Activated CD4-positive, alpha-beta T cell treated with anti-CD3 and anti-CD28 coated beads, Interleukin-2, amount 50 U/mL, for 48 hours (primary cell): Measurements from ENCODE around the gene ACTC1.

Experiments
- DNase-seq, 2 experiments: peaks; one replicate each; pipeline ENCODE4 v3.0.0-alpha.2; 2020

ACTC1 gene

GRCh38 chr15:34799149-34800101, 4.1 kb upstream of the ACTC1 start:
- DNase-seq = no peak

- no peak for DNase-seq
Measured at GRCh38 chr15:34796847-34797435, 1.6 kb upstream of the ACTC1 start.

- DNase-seq = no peak
Measured at GRCh38 chr15:34794590-34795206, 651 bp downstream of the ACTC1 start.

DNA sequence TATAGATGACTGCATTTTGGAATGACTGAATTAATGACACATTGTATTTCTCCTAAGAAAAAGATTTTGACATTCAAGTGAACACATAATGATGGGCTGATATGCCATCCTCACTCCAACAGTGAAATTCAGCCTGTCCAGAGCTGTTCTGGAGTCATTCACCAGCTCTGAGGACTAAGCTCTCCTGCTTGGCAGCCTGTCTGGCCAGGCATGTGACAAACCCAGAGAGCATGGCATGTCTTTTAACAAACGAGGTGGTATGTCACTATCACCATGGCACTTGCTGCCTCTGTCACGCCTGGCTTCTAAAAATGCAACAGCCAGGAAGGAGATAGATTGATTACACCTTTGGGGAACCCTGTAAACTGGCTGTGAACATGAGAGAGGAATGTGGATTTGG, 1.4 kb downstream of the ACTC1 start:
- DNase-seq = no peak

DNA sequence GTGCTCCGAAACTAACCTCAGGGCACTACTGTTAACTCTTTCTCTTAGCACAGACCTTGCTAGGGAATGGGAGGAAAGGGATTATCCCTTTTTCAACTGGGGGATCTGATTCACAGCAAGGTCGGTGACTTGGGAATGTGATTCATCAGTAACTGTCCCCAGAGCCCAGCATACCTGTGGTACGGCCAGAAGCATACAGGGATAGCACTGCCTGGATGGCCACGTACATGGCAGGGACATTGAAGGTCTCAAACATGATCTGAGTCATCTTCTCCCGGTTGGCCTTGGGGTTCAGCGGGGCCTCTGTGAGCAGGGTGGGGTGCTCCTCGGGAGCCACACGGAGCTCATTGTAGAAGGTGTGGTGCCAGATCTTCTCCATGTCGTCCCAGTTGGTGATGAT, 2.3 kb downstream of the ACTC1 start:
- DNase-seq = no peak

- DNase-seq = no peak
Measured at GRCh38 chr15:34791701-34792100, 3.6 kb downstream of the ACTC1 start.

- DNase-seq = no peak
Measured at GRCh38 chr15:34790121-34790520, 5.2 kb downstream of the ACTC1 start.

DNA sequence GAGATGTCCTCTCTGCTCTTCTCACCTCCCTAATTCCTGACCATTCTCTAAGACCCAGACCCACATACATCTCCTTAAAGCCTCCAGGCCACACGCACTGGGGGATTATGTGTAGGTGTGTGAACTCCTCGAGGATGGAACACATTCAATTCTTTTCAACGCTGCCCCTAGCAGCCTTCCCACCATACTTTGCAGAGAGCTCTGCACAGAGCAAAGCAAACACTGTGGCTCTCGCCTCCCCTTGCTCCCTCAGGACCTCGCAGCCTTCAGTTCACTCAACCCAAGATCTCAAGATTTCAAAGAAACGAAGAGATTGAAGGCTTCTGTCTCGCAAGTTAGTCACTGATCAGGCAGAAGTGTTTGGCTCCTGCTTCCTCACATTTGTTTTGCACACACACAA, 6.0 kb downstream of the ACTC1 start:
- no peak for DNase-seq

GRCh38 chr15:34786206-34786605, 9.1 kb downstream of the ACTC1 start:
- DNase-seq = no peak

GRCh38 chr15:34783991-34784390, 11.4 kb downstream of the ACTC1 start:
- DNase-seq = no peak

DNA sequence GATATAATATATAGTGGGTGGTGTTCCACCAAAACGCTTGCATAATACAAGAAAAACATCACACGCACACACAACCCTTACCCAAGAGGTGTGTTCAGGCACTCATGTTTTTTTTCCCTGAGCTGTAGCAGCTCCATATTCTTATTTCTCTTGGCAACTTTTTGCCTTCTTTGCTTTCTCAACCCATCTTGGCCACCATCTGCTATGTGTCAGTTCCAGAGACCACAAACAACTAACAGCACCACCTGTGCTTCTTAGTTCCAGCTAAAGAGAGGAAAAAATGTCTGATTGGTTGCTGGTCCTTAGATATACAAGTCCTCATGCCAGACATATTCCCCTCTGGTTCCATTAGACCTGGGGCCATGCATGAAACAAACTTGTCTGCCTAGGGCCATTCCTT, 11.9 kb downstream of the ACTC1 start:
- no peak for DNase-seq

DNA sequence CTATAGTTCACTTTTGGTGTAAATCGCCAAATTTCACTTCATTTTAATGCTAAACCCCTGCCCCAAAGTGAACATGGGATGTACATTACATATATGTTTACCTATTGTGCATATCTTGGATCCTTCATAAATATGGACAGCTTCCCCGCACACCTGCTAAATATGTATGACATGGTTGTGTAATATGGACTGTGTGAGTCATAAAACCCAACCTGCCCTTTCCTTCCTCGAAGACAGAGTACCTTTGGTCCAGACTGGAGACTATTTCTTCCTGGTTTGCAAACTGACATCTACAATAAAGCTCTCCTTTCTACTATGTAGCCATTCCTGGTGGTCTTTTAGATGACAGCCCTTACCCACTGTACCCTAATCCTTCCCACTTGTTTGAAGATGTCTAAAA, 12.4 kb downstream of the ACTC1 start:
- DNase-seq = no peak

- DNase-seq = no peak
Measured at GRCh38 chr15:34780725-34781124, 14.6 kb downstream of the ACTC1 start.

DNA sequence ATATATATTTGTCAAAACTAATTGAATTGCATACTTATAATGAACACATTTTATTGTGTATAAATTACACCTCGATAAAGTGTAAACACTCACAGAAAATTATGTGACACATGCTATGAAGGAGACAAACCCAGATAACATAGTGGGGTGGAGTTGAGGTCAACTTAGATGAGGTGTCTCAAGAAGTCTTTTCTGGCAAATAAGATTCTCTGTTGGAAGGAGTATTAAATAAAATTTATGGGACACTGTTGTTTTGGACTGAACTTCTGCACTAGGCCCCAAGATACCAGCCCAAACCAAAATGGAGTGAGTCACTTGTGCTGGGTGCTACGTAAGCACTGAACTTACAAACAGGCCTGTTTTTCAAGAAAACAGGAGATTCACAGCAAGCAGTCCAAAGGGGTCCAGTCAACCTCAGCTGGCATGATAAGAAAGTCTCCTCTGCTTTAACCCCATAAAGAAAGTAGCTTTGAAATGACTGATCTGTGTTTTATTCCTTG, 18.7 kb downstream of the ACTC1 start:
- no peak for DNase-seq

GRCh38 chr15:34773917-34774316, 21.4 kb downstream of the ACTC1 start:
- no peak for DNase-seq

DNA sequence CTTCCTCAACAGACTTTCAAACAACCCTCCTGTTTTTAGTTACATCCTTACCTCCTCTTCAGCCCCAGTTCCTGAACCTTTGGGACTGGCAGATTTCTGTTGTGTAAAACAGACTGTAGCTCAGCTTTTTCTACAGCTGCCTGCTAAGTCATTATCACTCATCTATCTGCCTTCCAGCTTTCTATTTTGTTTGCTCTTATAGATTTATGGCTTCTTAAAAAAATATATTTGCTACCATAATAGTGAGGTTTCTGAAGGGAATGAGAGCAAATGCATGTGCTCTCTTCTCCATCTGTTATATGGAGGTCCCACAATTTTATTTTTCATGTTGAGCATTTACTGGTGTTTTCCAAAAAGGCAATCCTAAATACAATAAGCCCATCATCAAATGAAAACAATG, 22.3 kb downstream of the ACTC1 start:
- no peak for DNase-seq

- DNase-seq = no peak
Measured at GRCh38 chr15:34772312-34772711, 23.0 kb downstream of the ACTC1 start.

DNA sequence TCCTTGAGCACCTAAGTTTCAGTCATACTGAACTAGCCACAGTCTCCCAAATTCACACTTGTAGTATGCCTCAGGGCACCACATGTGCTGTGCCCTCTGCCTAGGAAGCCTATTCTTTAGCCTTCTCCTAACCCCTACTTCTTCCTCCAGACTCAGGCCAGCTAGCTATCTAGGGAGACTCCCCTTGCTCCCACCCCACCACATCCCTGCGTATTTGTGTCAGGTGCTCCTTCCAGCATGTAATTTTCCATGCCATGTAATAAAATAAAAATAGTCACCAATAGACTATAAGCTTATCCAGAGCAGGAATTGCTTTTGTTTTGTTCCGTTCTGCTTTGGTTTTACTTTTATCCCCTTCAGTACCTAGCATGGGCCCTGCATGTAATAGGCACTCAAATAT, 25.6 kb downstream of the ACTC1 start:
- DNase-seq = no peak

GRCh38 chr15:34768530-34768929, 26.8 kb downstream of the ACTC1 start:
- no peak for DNase-seq

DNA sequence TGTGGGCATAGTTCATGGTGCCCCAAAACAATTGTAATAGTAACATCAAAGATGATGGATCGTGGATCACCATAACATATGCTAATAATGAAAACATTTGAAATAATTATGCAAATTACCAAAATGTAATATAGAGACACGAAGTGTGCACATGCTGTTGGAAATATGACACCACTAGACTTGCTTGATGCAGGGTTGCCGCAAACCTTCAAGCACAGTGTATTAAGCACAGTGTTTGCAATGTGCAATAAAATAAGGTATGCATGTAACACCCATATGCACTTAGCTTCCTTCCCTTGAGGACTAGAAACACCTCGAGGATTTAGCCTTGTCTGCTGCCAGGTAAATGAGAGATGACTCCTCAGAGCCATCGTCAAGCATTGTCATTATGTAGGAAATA, 29.6 kb downstream of the ACTC1 start:
- no peak for DNase-seq

DNA sequence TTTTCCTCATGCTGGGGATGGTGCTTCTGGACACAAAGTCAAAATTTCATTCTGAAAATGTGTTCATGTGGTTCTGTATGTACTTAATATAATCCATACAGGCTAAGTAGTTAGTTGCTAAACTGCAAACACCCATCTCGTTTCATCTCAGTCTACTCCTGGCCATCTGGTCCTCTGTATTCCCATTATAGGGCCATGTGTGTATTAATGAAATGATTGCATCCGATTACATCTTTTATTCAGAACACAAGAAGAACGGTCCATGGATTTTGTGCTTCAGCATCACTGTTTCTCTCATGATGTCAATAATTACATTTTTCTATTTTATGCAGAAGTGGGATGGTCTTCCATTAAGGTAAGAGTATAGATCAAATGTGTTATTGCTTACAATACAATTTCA, 34.4 kb downstream of the ACTC1 start:
- DNase-seq = no peak

DNA sequence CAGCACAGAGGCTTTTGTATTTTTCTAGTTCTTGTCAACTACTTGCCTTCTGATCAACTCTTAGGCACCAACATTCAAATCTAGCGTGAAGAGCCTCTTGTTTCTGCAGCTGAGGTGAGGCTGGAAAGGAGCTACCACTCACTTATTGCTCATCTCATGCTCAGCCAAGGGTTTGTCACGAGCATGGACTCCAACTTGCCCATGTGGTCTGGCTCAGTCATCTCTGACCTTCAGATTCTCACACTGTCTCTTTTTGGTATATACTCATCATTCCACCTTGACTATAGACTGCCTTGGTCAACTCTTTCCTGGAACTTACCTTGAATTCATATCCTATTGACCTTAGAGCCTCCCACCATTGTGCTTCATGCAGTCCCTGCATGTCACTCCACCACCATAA, 35.4 kb downstream of the ACTC1 start:
- no peak for DNase-seq

DNA sequence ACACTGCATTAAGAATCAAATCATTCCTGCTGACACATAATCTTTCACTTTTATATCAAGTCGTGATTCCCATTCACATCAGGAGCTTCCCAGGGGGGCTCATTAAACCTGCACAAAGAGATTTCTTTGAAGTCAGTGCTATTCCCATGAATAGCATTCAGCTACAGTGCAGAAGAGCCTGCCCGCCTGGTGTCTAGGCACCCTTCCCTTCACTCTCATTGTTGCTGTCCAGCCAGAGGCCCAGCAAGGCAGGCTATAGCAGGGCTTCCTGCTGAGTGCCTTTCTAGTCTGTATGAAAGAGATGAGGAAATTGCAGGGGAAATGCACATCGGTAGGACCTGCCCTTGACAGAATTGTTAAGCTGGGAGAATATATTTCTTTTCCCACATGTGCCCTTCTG, 36.0 kb downstream of the ACTC1 start:
- DNase-seq = no peak

GRCh38 chr15:34757262-34757661, 38.1 kb downstream of the ACTC1 start:
- no peak for DNase-seq
